Body of pancreas (tissue), 4 donors: ENCODE data around the gene KMT2C.
"Not testable (repeated sequence)": the region's sequence is repeated elsewhere in the genome, so short reads cannot be mapped to it uniquely, and the experiment has no call there.

Experiments used
- CTCF ChIP-seq, 7 experiments: fragments of 450-650 bp in 4 of 7; fragments of 200-600 bp in 3 of 7; sonication (generic) in 3 of 7; IDR thresholded peaks; one replicate each; pipeline ENCODE4 v1.5.1; 2016 to 2019; ENCODE audit warnings: antibody characterized with exemption in 7 of 7
- POLR2A ChIP-seq, 3 donors: fragments of 450-650 bp; IDR thresholded peaks; one replicate each; pipeline ENCODE4 v1.6.1; 2016; ENCODE audit warnings: antibody characterized with exemption in 3 of 3, mild to moderate bottlenecking in 2 of 3

- not testable (repeated sequence) for TF ChIP-seq CTCF, POLR2A (IDR thresholded peaks at IDR 0.05)
Measured at GRCh38 chr7:152236306-152236705, 199.5 kb downstream of the KMT2C start.
